Activated CD8-positive, alpha-beta T cell treated with anti-CD3 and anti-CD28 coated beads, Interleukin-2, amount 10 ng/mL, durations not matched to agents 7 days and 5 days (primary cell): ENCODE measurements around the gene RSU1. TPM values are rescaled to one million over a fixed set of nuclear protein-coding genes. Genes with fewer than 3 reads are reported as not detected.

Experiments used
- ATAC-seq: fragments of 150-1000 bp; cut with Tn5 transposase; one replicate; pipeline ENCODE4 v1.10.0; 2021; ENCODE audit warnings: moderate library complexity
- CTCF ChIA-PET: fragments of 350-600 bp; sonication (Branson Sonifier 250); formaldehyde crosslinking; loops from one replicate; lab custom pipeline; 2021; ENCODE audit warnings: antibody characterized with exemption; lab: Charles Lee
- POLR2A ChIA-PET: fragments of 350-600 bp; sonication (Branson Sonifier 250); formaldehyde crosslinking; loops from one replicate; lab custom pipeline; 2021; ENCODE audit warnings: antibody characterized with exemption; lab: Charles Lee
- DNase-seq: peaks from one replicate; pipeline ENCODE4 v3.0.0-alpha.2; 2020
- H3K27ac Mint-ChIP-seq: one replicate; pipeline ENCODE4 v1.8.0; 2021; ENCODE audit warnings: mild to moderate bottlenecking, mixed read lengths
- H3K27me3 Mint-ChIP-seq: one replicate; pipeline ENCODE4 v1.8.0; 2021; ENCODE audit warnings: low read depth, mixed read lengths
- H3K36me3 Mint-ChIP-seq: one replicate; pipeline ENCODE4 v1.8.0; 2021; ENCODE audit warnings: low read depth, mixed read lengths
- H3K4me1 Mint-ChIP-seq: one replicate; pipeline ENCODE4 v1.8.0; 2021; ENCODE audit warnings: low read depth, mixed read lengths
- H3K4me3 Mint-ChIP-seq: one replicate; pipeline ENCODE4 v1.8.0; 2021; ENCODE audit warnings: mild to moderate bottlenecking, mixed read lengths
- H3K9me3 Mint-ChIP-seq: one replicate; pipeline ENCODE4 v1.8.0; 2022; ENCODE audit warnings: mixed read lengths; ENCODE audit not compliant: insufficient read depth
- total RNA-seq, 2 experiments: library from RNA; stranded (reverse); gene quantifications; one replicate each; pipeline ENCODE4 v1.2.3, GENCODE V29; 2021

Gene RSU1
- total RNA-seq, 2 experiments from 2014 or later, result 71.9 to 74.1 TPM

DNA sequence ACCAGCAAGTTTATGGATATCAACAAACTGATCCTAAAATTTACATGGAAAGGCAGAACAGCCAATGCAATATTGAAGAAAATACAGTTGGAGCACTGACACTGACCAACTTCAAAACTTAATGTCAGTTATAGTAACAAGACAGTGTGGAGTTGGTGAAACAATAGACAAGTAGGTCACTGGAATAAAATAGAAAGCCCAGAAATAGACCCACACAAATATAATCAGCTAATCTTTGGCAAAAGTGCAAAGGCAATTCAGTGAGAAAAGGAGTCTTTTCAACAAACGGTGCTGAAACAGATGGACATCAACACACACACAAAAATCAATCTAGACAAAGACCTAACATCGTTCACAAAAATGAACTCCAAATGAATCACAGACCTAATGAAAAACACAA is 13.8 kb downstream of the RSU1 start:
- Mint-ChIP-seq H3K27me3 (no peaks in the 10 kb centered on the region), H3K4me3 (no peak overlapping the region), H3K27ac (no peak overlapping the region), H3K4me1 (peaks cover 7% of the 10 kb centered on the region), H3K9me3 (no peaks in the 10 kb centered on the region), H3K36me3 (peaks cover 15% of the 10 kb centered on the region)
- ChIA-PET CTCF (interaction anchor here (1.2 kb wide), 1 partner anchor 9 kb away, joined by 3 read pairs; no protein-coding TSS in a partner anchor), POLR2A (interaction anchor here (0.8 kb wide), 1 partner anchor 10 kb away, joined by 3 read pairs; no protein-coding TSS in a partner anchor)
- ATAC-seq (no peak), DNase-seq (no peak)

DNA sequence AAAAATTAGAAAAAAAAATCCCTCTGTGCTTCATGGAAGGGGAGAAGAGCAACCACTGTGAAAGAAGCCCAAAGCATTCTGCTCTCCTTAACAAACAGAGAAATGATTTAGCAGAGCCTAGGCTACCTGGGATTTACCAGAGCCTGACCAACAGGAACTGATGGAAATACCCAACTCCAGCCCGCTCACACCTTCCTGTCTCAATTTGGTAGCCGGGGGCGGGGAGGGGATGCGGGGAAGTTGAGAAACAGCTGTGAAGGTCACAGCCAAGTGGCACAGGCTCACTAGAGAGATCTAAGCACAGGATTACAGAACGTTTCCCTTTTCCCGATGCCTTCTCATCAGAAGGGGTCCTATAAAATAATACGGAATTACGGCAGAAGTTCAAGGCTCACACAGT is 17.6 kb downstream of the RSU1 start:
- ATAC-seq (no peak), DNase-seq (no peak)
- Mint-ChIP-seq H3K4me3 (no peak overlapping the region), H3K27ac (no peak overlapping the region), H3K36me3 (peaks cover 17% of the 10 kb centered on the region), H3K4me1 (peaks cover 7% of the 10 kb centered on the region), H3K27me3 (no peaks in the 10 kb centered on the region), H3K9me3 (no peaks in the 10 kb centered on the region)
- ChIA-PET POLR2A (no interaction called here), CTCF (no interaction called here)

DNA sequence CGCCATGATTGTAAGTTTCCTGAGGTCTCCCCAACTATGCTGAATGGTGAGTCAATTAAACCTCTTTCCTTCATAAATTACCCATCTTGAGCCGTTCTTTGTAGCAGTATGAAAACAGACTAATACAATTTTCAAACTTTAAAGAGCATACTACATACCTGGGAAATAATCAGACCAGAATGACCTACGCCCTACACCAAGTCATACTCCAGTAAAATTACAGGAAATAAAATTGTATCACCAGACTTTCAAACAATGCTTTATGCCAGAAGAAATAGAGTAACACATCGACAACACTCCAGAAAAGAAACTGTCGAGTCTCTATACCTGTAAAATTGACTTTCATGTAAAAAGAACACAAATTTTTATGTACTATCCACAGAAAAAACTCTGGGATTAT is 18.7 kb downstream of the RSU1 start:
- Mint-ChIP-seq H3K36me3 (peaks cover 20% of the 10 kb centered on the region), H3K27me3 (no peaks in the 10 kb centered on the region), H3K9me3 (no peaks in the 10 kb centered on the region), H3K4me3 (no peak overlapping the region), H3K4me1 (peaks cover 7% of the 10 kb centered on the region), H3K27ac (no peak overlapping the region)
- ATAC-seq, result no peak
- ChIA-PET POLR2A (no interaction called here), CTCF (interaction anchor here (1.5 to 3.1 kb wide), 2 partner anchors 14 to 21 kb away, joined by 3 to 13 read pairs; no protein-coding TSS in a partner anchor)
- DNase-seq, result no peak

DNA sequence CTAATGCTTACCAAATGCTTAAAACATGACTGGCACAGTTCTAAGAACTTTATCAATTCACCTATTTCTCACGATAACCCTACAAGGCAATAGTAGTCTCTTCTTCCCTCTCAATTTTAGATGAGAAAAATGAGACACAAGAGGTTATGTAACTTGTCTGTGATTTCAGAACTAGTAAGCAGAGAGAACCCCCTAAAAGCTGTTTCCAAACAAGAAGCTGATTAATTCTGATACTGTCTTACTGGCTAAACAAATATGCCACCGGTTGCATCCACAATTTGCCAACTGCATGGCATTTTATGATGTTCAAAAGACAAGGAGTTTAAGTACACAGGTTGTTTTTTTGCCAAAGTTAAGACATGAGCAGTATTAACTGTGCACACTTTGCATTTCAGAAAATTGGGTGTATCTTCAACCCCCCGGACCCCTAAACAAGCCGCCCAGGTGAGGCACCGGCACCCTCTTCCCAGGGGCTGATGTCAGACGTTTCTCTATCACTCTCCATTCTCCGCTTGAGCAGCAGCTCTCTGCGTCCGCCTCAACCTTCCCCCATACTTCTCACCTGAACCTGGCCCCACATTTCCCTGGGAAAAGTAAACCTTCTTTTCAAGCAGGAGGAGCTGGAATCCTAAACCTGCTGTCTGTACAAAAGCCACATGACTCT is 21.7 kb downstream of the RSU1 start:
- Mint-ChIP-seq H3K4me3 (no peak overlapping the region), H3K36me3 (peaks cover 31% of the 10 kb centered on the region), H3K27me3 (no peaks in the 10 kb centered on the region), H3K4me1 (peaks cover 7% of the 10 kb centered on the region), H3K9me3 (no peaks in the 10 kb centered on the region), H3K27ac (no peak overlapping the region)
- POLR2A ChIA-PET, result no interaction called here
- DNase-seq (no peak), ATAC-seq (no peak)
- CTCF ChIA-PET, result interaction anchor here (0.9 to 3.1 kb wide), 4 partner anchors 12 to 18 kb away, joined by 3 to 13 read pairs (median 6); no protein-coding TSS in a partner anchor

DNA sequence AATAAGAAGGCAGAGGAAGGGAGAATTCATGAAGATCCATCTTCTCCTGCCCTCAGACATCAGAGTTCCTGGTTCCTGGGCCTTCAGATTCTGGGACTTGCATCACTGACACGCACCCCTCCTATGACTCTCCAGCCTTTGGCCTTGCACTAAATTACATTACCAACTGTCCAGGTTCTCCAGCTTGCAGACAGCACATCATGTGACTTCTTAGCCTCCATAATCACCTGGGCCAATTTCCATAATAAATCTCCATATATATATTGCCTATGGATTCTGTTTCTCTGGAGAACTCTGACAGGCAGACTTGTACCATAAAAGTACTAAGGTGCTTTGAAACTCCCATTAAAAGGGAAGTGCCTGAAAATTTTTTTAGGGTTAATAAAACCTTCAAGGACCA is 23.2 kb downstream of the RSU1 start:
- POLR2A ChIA-PET, result no interaction called here
- H3K4me3 Mint-ChIP-seq, result no peak overlapping the region
- ATAC-seq (no peak), DNase-seq (no peak)
- H3K36me3 Mint-ChIP-seq, result peaks cover 36% of the 10 kb centered on the region
- H3K27me3 Mint-ChIP-seq, result no peaks in the 10 kb centered on the region
- H3K27ac Mint-ChIP-seq, result no peak overlapping the region
- H3K9me3 Mint-ChIP-seq, result no peaks in the 10 kb centered on the region
- CTCF ChIA-PET, result interaction anchor here (1.3 to 1.4 kb wide), 2 partner anchors 14 to 15 kb away, joined by 3 read pairs; no protein-coding TSS in a partner anchor
- peaks cover 3% of the 10 kb centered on the region for H3K4me1 Mint-ChIP-seq

DNA sequence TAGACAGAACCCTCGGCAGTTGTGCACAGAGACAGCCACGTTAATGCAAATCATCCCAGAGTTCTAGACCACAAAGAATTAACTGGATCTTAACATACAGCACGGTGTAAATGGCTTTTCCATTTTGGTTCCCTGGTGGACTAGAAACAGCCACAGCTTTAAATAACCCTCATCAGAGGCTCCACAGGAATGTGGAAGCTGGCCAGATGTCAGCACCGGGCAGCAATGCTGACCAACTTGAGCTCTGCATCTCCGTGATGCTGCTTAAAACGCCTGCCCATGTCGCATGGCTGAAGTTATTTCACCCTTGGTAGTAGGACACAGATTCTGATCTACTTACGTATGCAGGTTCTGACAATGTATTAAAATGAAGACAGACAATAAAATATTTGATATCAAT is 24.5 kb downstream of the RSU1 start:
- peaks cover 35% of the 10 kb centered on the region for H3K36me3 Mint-ChIP-seq
- H3K27me3 Mint-ChIP-seq, result no peaks in the 10 kb centered on the region
- POLR2A ChIA-PET, result no interaction called here
- CTCF ChIA-PET, result no interaction called here
- no peaks in the 10 kb centered on the region for H3K9me3 Mint-ChIP-seq
- H3K4me1 Mint-ChIP-seq, result peaks cover 16% of the 10 kb centered on the region
- DNase-seq (no peak), ATAC-seq (no peak)
- H3K27ac Mint-ChIP-seq, result no peak overlapping the region
- H3K4me3 Mint-ChIP-seq, result no peak overlapping the region

DNA sequence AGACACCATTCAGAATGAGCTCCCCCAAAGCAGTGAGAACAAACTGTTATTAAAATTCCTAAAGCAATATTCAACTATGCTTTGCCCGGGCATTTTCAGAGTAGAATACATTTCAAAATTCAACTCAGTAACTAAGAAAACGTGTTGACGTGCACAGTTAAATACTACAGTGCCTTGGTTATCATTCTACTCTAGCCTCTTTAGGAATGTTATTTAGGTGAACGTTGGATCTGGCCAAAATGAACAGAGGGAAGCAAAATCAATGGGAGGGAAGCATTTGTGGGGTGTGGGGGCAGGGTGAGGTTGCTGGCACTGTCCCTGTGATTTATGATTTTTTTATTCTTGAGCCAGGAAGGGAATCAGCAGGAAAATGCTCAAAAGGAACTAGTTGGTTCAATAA is 27.5 kb downstream of the RSU1 start:
- ChIA-PET POLR2A (no interaction called here), CTCF (interaction anchor here (0.6 to 1.8 kb wide), 3 partner anchors 11 to 28 kb away, joined by 3 to 4 read pairs (median 3); partner anchors contain the start of gene RSU1)
- H3K9me3 Mint-ChIP-seq, result peaks cover 3% of the 10 kb centered on the region
- peaks cover 42% of the 10 kb centered on the region for H3K36me3 Mint-ChIP-seq
- H3K27me3 Mint-ChIP-seq, result no peaks in the 10 kb centered on the region
- H3K4me1 Mint-ChIP-seq, result peaks cover 24% of the 10 kb centered on the region
- DNase-seq (no peak), ATAC-seq (no peak)
- no peak overlapping the region for H3K4me3 Mint-ChIP-seq
- H3K27ac Mint-ChIP-seq, result no peak overlapping the region

DNA sequence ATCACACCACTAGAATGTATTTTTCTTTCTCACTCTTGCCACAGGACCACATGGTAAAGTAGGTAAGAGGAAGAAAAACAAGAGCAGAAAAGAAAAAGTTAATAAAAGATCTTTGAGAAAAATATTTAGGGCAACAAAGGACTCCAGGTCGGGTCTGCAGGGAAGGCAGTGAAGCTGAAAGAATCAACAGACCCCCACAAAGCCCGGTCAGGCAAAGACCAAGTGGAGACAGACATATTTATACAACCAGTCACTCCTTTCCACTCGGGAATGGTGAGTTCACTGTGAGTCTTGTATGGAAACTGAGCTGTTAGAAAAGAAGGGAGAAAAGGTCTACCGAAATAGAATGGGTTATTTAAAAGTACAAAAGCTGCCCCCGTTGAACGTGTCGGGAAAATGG is 28.0 kb downstream of the RSU1 start:
- CTCF ChIA-PET, result interaction anchor here (1.0 to 1.8 kb wide), 4 partner anchors 10 to 38 kb away, joined by 3 to 4 read pairs (median 3); partner anchors contain the start of gene RSU1
- H3K27me3 Mint-ChIP-seq, result no peaks in the 10 kb centered on the region
- DNase-seq (no peak), ATAC-seq (no peak)
- H3K4me3 Mint-ChIP-seq, result no peak overlapping the region
- H3K36me3 Mint-ChIP-seq, result peaks cover 41% of the 10 kb centered on the region
- no peak overlapping the region for H3K27ac Mint-ChIP-seq
- POLR2A ChIA-PET, result no interaction called here
- peaks cover 3% of the 10 kb centered on the region for H3K9me3 Mint-ChIP-seq
- peaks cover 24% of the 10 kb centered on the region for H3K4me1 Mint-ChIP-seq

DNA sequence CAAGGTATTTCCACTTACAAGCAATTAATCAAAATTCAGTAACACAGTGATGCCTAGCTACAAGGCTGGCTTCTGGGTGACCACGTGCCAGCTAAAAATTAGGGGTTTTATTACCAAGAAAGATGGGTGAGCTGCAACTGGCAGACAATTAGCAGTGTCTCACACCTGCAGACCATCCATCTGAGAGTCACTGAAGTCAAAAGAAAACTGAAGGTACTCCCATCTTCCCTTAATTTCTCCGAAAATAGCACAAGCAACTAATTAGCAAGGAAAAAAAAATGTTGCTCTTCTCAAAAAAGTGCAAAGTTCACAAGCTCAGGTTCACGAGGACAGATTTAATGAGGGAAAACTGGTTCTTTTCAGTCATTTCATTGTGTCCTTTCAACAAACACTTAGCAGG is 28.4 kb downstream of the RSU1 start:
- DNase-seq (no peak), ATAC-seq (no peak)
- H3K4me3 Mint-ChIP-seq, result no peak overlapping the region
- H3K27me3 Mint-ChIP-seq, result no peaks in the 10 kb centered on the region
- H3K9me3 Mint-ChIP-seq, result peaks cover 3% of the 10 kb centered on the region
- H3K27ac Mint-ChIP-seq, result peak overlapping the region; percentile 80
- H3K4me1 Mint-ChIP-seq, result peaks cover 24% of the 10 kb centered on the region
- ChIA-PET CTCF (interaction anchor here (1.0 to 1.8 kb wide), 4 partner anchors 10 to 39 kb away, joined by 3 to 4 read pairs (median 3); partner anchors contain the start of gene RSU1), POLR2A (no interaction called here)
- peaks cover 38% of the 10 kb centered on the region for H3K36me3 Mint-ChIP-seq

DNA sequence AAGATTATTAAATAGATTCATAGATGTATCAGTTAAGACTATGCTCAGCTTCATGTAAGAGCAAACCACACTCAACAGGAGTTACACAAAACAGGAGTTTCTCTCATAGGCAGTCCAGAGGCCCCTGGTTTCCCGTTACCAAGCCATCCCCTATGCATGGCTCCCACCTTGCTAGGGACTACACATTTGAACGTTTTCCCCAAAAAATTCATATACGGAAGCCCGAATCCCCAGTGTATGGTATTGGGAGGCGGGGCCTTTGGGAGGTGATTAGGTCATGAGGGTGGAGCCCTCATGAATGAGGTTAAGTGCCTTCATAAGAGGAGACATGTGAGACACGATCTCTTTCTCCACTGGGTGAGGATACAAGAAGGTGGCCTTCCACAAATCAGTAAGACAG is 29.1 kb downstream of the RSU1 start:
- CTCF ChIA-PET, result interaction anchor here (1.8 kb wide), 1 partner anchor 29 kb away, joined by 4 read pairs; the partner anchor contains the start of gene RSU1
- Mint-ChIP-seq H3K4me3 (peak overlapping the region; percentile 8), H3K9me3 (peaks cover 3% of the 10 kb centered on the region), H3K27ac (peak overlapping the region; percentile 80), H3K4me1 (peaks cover 24% of the 10 kb centered on the region), H3K27me3 (no peaks in the 10 kb centered on the region), H3K36me3 (peaks cover 31% of the 10 kb centered on the region)
- DNase-seq (no peak), ATAC-seq (peak; percentile 50)
- POLR2A ChIA-PET, result no interaction called here

DNA sequence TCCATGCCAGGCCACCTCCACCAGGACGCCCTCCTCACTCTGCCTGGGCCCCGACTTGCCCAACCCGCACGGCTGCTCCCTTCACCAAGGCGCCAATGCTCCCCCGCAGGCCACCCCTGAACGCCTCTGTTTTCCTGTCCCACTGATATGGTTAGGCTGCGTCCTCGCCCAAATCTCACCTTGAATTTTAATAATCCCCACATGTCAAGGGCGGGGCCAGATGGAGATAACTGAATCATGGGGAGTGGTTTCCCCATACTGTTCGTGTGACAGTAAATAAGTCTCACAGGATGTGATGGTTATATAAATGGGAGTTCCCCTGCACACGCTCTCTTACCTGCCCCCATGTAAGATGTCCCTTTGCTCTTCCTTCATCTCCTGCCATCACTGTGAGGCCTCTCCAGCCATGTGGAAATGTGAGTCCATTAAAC is 29.8 kb downstream of the RSU1 start:
- H3K27ac Mint-ChIP-seq, result peak overlapping the region; percentile 80
- POLR2A ChIA-PET, result no interaction called here
- no peaks in the 10 kb centered on the region for H3K27me3 Mint-ChIP-seq
- peaks cover 3% of the 10 kb centered on the region for H3K9me3 Mint-ChIP-seq
- peak; percentile 65 for DNase-seq
- H3K4me3 Mint-ChIP-seq, result peak overlapping the region; percentile 8
- CTCF ChIA-PET, result no interaction called here
- H3K36me3 Mint-ChIP-seq, result peaks cover 31% of the 10 kb centered on the region
- H3K4me1 Mint-ChIP-seq, result peaks cover 24% of the 10 kb centered on the region
- ATAC-seq, result peak; percentile 91

DNA sequence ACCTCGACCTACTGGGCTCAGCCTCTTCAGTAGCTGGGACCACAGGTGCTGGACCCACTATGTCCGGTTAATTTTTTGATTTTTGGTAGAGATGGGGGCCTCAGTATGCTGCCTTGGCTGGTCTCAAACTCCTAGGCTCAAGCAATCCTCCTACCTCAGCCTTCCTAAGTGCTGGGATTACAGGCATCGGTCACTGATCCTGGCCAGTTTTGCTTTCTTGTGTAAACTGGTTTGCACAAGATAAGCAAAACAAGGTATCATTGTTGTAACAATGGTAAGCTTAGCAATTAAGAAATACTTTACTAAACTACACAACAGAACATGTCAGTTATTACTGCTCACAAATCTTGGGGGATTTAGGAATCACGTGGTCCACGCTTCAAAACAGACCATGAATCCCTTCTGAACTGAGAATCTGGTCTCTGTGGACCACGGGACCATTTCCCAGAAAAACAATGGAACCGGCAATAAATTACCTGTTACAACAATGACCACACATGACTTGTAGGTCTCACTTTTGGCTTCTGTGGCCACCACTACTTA is 36.8 kb downstream of the RSU1 start:
- Mint-ChIP-seq H3K36me3 (peaks cover 8% of the 10 kb centered on the region), H3K9me3 (no peaks in the 10 kb centered on the region), H3K4me1 (peaks cover 20% of the 10 kb centered on the region), H3K27me3 (no peaks in the 10 kb centered on the region), H3K4me3 (no peak overlapping the region), H3K27ac (no peak overlapping the region)
- DNase-seq, result no peak
- ChIA-PET POLR2A (interaction anchor here (0.7 kb wide), 1 partner anchor 419 kb away, joined by 3 read pairs; no protein-coding TSS in a partner anchor), CTCF (interaction anchor here (0.9 to 1.5 kb wide), 2 partner anchors 16 to 32 kb away, joined by 3 read pairs; no protein-coding TSS in a partner anchor)
- ATAC-seq, result no peak
